Measurements from ENCODE around the gene LRP6.
"Not testable (repeated sequence)": the region's sequence is repeated elsewhere in the genome, so short reads cannot be mapped to it uniquely, and the experiment has no call there.

The LRP6 gene

DNA sequence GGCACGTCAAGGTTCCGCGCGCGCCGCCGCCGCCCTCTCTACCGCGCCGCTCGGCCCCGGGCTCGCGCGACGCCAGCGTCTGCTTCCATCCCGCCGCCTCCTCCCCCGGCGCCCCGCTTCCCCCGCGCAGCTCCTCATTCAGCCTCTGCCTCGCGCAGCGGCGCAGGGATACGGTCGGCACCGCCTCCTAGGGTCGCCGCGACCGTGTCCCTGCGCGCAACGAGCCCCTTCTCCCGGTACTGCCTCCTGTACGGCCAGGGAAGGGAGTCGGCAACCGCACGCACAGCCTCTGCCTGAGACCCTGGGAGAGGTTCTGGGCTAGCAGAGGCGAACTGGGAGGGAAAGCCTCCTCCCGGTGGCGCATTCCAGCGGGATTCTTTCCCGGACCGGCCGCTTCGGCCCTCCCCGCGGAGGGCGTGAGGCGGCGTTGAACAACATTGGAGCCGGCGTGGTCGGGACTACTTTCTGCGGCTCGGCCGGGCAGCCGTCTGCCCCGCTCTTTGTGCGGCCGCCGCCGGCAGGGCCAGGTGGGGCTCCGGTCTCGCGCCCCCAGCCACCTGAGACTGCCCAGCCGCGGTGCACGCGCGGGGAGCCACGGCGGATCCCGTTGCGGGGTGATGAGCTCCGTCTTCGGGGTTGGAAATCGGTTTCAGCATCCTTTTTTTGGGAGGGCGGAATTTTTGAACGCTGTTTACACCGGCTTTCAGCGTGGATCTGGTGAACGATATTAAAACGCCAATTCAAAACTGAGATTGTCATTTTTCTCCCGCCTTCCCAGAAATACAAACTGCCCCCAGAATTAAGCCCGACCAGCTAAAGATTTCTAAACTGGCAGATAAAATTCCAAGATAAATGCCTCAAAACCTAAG is at the start of gene LRP6:
Gene LRP6, minus strand, starts transcription at position 172 of the 869 bp plus-strand sequence. CDS start 309 bp downstream, outside the sequence.
- DNase-seq, result peak; percentile 89 to 95

DNA sequence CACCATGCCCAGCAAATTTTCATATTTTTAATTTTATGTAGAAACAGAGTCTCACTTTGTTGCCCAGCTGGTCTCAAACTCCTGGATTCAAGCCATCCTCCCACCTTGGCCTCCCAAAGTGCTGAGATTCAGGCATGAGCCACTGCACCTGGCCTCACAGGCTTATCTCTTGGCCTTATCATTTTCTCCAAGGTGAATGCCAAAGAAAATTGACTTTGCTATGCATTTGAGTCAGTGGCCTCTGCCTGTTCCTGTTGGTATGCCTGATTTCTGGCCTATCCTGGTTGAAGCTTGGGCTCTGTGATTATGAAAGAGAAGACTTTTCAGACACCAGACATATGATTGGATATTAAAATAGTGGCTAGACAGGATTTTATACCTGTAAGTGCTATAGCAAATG is 49.0 kb upstream of the LRP6 start:
- DNase-seq, result no peak

DNA sequence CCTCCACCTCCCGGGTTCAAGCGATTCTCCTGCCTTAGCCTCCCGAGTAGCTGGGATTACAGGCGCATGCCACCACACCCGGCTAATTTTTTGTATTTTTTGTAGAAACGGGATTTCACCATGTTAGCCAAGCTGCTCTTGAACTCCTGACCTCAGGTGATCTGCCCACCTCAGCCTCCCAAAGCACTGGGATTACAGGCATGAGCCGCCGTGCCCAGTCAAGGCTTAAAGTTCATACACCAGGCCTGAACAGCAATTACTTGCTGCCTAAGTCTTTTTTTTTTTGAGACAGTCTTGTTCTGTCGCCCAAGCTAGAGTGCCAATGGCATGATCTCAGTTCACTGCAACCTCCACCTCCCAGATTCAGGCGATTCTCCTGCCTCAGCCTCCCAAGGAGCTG is 43.9 kb upstream of the LRP6 start:
- not testable (repeated sequence) for DNase-seq

GRCh38 chr12:12305568-12306300 is 38.9 kb upstream of the LRP6 start:
- no peak for DNase-seq

- DNase-seq, result no peak
Observed at GRCh38 chr12:12302976-12303375, 36.1 kb upstream of the LRP6 start.

- DNase-seq, result no peak
Observed at GRCh38 chr12:12301122-12301521, 34.3 kb upstream of the LRP6 start.

GRCh38 chr12:12297201-12297830 is 30.5 kb upstream of the LRP6 start:
- DNase-seq, result no peak

- no peak for DNase-seq
Observed at GRCh38 chr12:12294215-12295005, 27.6 kb upstream of the LRP6 start.

GRCh38 chr12:12290206-12290605 is 23.4 kb upstream of the LRP6 start:
- no peak for DNase-seq

DNA sequence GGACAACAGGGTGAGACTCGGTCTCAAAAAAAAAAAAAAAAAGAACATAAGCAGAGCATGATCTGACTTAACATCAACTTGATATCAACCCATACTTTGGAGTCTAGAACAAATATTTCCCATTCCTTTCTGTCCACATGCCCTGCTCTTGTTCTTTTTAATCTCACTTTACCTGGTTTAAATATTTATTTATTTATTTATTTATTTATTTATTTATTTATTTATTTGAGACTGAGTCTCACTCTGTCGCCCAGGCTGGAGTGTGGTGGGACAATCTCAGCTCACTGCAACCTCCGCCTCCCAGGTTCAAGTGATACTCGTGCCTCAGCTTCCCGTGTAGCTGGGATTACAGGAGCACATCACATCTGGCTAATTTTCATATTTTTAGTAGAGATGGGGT is 19.6 kb upstream of the LRP6 start:
- DNase-seq, result no peak

DNA sequence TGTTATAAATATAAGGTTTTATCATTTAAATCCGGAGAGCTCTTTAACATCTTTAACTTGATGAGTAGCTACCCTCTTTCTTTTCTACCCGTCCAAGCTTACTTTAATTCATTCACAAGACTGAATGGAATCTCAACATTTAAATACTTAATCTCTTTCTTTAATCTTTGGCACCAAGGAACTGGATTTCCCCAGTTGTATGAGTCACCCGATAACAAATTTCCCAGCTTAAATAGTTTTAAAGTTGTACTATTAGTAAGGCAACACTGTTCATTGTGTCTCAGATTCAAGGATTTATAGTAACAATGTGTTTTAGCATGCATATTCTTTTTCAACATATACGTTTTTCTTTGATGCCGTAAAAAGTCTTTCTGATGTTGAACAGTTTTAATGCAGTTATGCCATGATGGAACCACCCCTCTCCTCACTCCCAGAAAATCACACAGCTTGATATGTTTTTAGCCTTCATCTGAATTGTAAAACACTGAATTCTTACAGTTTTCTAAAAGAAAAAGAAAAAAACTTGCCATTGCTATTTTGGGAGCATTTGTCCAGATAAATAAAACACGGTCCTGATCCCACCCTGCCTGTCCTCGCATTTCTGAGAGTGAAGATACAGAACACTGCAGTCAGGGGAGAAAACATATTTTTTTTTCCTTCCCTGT is 16.0 kb upstream of the LRP6 start:
- no peak for DNase-seq

- no peak for DNase-seq
Observed at GRCh38 chr12:12282202-12282601, 15.4 kb upstream of the LRP6 start.

DNA sequence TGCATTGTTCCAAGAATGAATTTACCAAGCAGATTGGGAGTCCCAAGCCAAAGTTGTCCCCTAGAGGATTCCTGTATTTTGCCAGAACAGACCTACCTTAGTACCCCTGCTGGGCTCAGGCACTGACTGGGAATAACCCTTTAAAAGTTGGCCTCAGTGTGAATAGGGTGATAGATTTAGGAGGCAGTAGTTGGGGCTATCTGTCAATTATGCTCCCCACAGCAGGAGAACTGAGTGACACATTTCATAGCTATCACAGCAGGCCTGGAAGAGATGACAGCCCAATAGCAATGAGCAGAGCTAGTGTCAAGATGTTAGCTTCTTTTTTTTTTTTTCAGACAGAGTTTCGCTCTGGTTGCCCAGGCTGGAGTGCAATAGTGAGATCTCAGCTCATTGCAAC is 14.3 kb upstream of the LRP6 start:
- DNase-seq, result no peak

GRCh38 chr12:12278899-12279298 is 12.1 kb upstream of the LRP6 start:
- DNase-seq, result no peak

DNA sequence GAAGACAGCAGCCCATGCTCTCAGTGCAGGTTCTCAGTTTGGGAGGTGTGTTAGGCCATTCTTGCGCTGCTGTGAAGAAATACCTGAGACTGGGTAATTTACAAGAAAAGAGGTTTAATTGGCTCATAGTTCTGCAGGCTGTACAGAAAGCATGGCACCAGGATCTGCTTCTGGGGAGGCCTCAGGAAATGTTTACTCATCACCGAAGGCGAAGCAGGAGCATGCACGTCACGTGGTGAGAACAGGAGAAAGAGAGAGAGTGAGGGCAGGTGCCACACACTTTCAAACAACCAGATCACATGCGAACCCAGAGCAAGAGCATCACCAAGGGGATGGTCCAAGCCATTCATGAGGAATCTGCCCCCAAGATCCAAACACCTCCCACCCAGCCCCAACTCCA is 9.0 kb upstream of the LRP6 start:
- no peak for DNase-seq

- no peak for DNase-seq
Observed at GRCh38 chr12:12273291-12273957, 6.6 kb upstream of the LRP6 start.

GRCh38 chr12:12272869-12273268 is 6.0 kb upstream of the LRP6 start:
- DNase-seq, result no peak

GRCh38 chr12:12270226-12270625 is 3.4 kb upstream of the LRP6 start:
- DNase-seq, result no peak

DNA sequence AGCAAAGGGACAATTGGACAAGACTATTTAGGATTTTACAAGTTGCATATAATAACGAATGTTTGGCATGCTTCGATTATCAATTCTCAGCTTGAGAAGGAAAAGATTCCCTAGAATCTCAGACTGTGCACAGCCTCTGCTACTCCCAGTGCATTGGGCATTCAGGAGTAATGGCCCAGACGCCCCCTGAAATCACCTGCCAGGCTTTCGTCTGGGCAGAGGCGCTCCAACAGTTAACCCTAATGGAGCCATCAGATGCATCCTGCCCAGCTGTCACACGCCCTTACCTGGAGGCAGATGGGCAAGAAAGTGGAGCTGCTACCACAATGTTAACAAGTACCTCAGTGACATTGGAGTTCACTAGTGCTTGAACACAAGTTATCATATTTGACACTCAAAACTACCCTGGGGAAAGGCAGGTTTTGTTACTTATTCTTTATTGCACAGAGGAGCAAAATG is 927 bp upstream of the LRP6 start:
- peak; percentile 41 to 66 for DNase-seq

- peak in 1 of 2 experiments; percentile 45 for DNase-seq
Observed at GRCh38 chr12:12266389-12266872, 413 bp downstream of the LRP6 start.
